Glomerular visceral epithelial cell (primary cell): ENCODE results near the gene PRKCA.
A peak's percentile ranks its signal among the peaks of the same experiment; 100 is the strongest.
"Not testable (repeated sequence)": the region's sequence is repeated elsewhere in the genome, so short reads cannot be mapped to it uniquely, and the experiment has no call there.

Experiments used
- DNase-seq: peaks from one replicate; pipeline ENCODE4 v3.0.0-alpha.2; 2016; ENCODE audit errors: extremely low spot score

Gene PRKCA

DNA sequence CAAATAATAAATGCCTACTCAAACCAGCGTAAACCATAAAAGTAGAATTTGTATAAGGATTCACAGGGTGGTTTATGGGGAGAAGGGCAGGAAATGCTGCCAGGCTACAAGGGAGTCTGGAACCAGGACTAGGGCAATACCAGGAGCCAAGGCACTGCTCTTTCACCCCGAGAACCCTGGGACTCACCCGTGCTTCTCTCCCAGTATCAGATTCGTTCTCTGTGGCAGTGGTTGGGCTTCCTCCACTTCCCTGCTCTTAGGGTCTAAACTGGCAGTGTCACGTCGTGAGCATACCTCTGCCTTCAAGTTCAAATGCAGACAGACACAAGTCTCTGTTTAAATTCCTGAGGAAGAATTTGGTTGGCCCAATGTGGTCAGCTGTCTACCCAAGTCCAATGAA lies 49.3 kb downstream of the PRKCA start:
- DNase-seq: no peak

GRCh38 chr17:66353937-66354401 lies 51.6 kb downstream of the PRKCA start:
- DNase-seq: no peak

GRCh38 chr17:66354472-66354871 lies 52.1 kb downstream of the PRKCA start:
- DNase-seq: no peak

GRCh38 chr17:66354981-66355380 lies 52.6 kb downstream of the PRKCA start:
- DNase-seq: no peak

- no peak for DNase-seq
These were observed 53.1 kb downstream of the PRKCA start for GRCh38 chr17:66355510-66355909.

- DNase-seq: peak; percentile 52
These were observed 54.6 kb downstream of the PRKCA start for GRCh38 chr17:66357037-66357436.

GRCh38 chr17:66359351-66359750 lies 56.9 kb downstream of the PRKCA start:
- no peak for DNase-seq

DNA sequence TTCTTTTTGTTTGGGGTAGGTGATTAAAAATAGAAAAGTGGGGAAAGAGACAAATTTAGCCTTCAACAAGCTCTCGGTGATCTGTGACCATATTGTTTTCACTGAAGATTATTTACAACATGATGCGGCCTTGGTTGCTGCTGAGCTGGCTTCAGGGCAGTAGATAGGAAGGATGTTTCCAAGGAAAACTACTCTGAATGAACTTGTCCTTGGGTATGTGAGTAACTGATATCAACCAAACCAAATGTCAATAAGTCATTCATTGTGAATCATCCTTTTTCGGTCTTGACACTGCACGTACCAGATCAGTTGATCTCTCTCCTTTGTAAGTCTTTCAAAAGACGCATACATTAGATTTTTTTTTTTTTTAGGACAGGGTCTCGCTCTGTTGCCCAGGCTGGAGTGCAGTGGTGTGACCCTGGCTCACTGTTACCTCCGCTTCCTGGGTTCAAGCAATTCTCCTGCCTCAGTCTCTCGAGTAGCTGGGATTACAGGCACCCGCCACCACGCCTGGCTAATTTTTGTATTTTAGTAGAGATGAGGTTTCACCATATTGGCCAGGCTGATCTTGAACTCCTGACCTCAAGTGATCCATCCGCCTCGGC lies 58.6 kb downstream of the PRKCA start:
- DNase-seq: not testable (repeated sequence)

DNA sequence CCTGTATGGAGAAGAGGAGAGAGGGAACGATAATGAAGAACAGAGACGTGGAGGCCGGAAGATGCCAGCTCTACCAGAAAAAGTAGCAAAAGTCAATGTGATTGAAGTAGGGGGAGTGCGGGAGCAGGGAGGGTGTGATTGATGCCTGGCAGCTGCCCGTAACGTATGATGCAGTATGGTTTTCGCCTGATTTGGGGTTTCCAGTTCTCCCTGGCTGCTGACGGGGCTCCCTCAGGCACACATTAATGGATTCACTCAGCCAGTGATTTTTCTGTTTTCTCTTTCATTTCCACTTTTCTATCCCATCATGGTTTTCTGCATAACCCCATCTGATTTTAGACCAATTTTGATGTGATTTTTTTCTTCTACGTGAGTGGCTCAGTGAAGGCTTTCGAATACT lies 62.1 kb downstream of the PRKCA start:
- DNase-seq: no peak

DNA sequence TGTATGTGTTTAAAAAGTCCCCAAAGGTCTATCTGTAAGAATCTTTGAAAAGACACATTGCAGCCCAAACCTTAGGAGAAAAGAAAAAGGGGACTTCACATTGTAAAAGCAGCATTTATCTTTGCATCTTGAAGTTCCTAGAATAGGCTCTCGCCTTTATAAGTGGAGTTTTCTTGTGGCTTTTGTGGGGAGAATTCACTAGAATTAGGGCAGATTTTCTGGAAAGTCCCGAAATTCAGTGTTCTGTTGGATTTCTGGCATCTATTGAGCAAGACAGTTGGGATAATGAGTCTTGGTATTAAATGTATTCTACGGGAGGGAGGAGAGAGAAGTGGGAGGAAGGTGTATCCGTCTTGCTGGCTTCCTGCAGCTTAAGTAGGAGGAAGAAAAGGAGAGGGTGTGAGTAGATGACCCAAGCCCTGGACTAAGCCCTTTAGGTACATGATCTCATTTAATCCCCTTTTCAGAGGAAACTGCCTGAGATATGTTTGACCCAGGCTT lies 62.6 kb downstream of the PRKCA start:
- DNase-seq: no peak

DNA sequence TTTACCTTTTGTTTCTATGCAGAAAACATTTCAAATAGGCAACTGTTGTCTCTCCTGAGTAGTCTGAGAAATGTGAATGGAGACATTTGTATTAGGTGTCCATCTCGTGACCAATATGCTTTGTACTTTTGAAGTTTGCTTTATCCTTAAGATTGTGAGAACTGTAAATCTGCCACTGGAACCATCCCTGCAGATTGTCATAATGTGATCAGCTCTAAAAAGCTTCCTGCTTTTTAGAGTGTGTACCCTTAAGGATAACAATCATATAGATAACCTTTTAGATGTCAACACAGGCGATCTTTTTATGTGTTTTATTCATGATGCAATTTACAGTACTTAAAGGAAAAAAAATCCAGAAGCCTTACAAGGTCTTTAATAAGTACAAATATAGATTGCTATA lies 63.5 kb downstream of the PRKCA start:
- no peak for DNase-seq

DNA sequence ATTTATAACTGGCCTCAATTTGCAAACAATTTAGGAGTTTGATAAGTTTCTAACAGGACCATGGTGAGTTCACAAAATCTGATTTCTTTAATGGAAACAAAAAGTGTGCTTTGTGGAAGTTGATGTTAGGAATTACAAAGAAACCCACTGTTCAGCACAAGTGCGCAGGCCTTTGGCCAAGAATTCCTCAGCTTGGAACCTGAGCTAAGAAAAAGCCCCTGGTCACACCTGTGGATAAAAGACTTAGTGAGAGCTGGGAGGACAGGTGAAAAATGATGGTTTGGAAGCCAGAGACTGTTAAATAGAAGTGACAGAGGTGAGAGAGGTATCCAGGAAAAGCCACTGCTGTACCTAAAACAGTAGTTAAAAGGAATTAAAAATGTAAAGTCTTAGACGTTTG lies 64.7 kb downstream of the PRKCA start:
- DNase-seq: no peak

DNA sequence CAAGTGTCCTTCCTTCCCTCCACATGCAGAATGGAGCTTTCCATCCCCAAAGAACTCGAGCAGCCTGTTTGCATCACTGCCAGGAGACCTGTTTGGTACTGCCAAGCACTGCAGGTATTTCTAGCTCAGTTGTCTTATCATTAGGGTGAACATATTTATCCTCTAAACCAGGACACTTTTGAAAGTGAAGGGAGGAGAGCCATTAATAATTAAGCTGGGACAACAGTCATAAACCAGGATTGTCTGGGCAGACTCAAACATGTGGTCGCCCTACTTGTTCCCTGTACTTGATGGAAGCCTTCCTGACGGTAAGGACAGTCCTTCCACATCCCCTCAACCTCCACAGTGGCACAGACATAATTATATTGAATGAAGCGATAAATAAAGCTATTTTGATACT lies 67.4 kb downstream of the PRKCA start:
- DNase-seq: peak; percentile 38

DNA sequence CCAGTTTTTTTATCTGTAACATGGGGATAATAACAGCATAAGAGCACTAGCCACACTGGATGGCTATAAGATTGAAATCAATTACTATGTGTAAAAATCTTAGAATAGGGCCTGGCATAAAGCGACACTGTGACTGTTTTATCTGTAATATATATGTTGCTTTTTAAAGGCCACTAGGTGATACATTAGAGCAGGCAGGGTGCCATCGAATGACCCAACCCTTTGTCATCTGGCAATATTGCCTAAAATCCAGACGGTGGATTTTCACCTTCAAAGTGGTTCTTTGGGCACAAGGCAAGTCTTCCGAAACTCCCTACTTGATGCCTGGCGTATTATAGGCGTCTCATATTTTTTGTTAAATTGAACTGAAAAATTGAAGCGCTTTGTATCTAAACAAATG lies 69.1 kb downstream of the PRKCA start:
- DNase-seq: no peak

GRCh38 chr17:66372182-66372581 lies 69.8 kb downstream of the PRKCA start:
- no peak for DNase-seq

GRCh38 chr17:66373079-66373478 lies 70.7 kb downstream of the PRKCA start:
- no peak for DNase-seq

- DNase-seq: peak; percentile 57
These were observed 71.8 kb downstream of the PRKCA start for GRCh38 chr17:66373944-66374817.

GRCh38 chr17:66375121-66375520 lies 72.7 kb downstream of the PRKCA start:
- DNase-seq: peak; percentile 22

GRCh38 chr17:66378296-66378695 lies 75.9 kb downstream of the PRKCA start:
- DNase-seq: peak; percentile 38

GRCh38 chr17:66379544-66379943 lies 77.1 kb downstream of the PRKCA start:
- no peak for DNase-seq

- DNase-seq: no peak
These were observed 77.6 kb downstream of the PRKCA start for GRCh38 chr17:66379996-66380395.

GRCh38 chr17:66381701-66382362 lies 79.4 kb downstream of the PRKCA start:
- no peak for DNase-seq

GRCh38 chr17:66383333-66383732 lies 80.9 kb downstream of the PRKCA start:
- DNase-seq: no peak
